ENCODE results near the gene SARDH. TPM values are rescaled to one million over a fixed set of nuclear protein-coding genes. Genes with fewer than 3 reads are reported as not detected.

SARDH gene
- 1 to 10 TPM in 2 of 4 donors, under 1 TPM in 1, not detected in 1; 0.62 to 2.3 (median 1.2) TPM for total RNA-seq

- Histone ChIP-seq H3K27me3 (no peaks in the 10 kb centered on the region), H3K9me3 (no peaks in the 10 kb centered on the region), H3K4me3 (peak within 1 kb of the TSS; percentile 29 to 48), H3K27ac (no peak within 1 kb of the TSS), H3K4me1 (peaks cover 0 to 18% (median 0%) of the 10 kb centered on the region in 3 donors), H3K36me3 (no peaks in the 10 kb centered on the region)
- ATAC-seq, result peak; percentile 60
- TF ChIP-seq POLR2AphosphoS5 (IDR thresholded peaks at IDR 0.05) (no peak), CTCF (IDR thresholded peaks at IDR 0.05) (no peak), EP300 (IDR thresholded peaks at IDR 0.05) (no peak), POLR2A (IDR thresholded peaks at IDR 0.05) (no peak)
- WGBS, 2 donors (ENCODE audit: low coverage in 1 of 2), result 90% methylated on average over 2 of the region's 25 CpGs; no CpG with 5 or more reads in 1 of the 2 donors
Observed at GRCh38 chr9:133737774-133738639, at the start of gene SARDH. TSS of gene SARDH (minus strand) at chr9:133738352. CDS start at chr9:133734173, 4,179 bp downstream.

GRCh38 chr9:133787754-133788025 is 49.5 kb upstream of the SARDH start:
- no peak for ATAC-seq
- TF ChIP-seq EP300 (IDR thresholded peaks at IDR 0.05) (no peak), CTCF (IDR thresholded peaks at IDR 0.05) (no peak), POLR2AphosphoS5 (IDR thresholded peaks at IDR 0.05) (no peak), POLR2A (IDR thresholded peaks at IDR 0.05) (no peak)
- Histone ChIP-seq H3K27ac (no peak overlapping the region), H3K27me3 (no peaks in the 10 kb centered on the region), H3K36me3 (peaks cover 0 to 68% of the 10 kb centered on the region in 2 donors), H3K4me3 (no peak overlapping the region), H3K4me1 (peaks cover 0 to 32% (median 10%) of the 10 kb centered on the region in 3 donors), H3K9me3 (no peaks in the 10 kb centered on the region)
- WGBS, 2 donors (ENCODE audit: low coverage in 1 of 2), result no CpG with 5 or more reads among the region's 5 CpGs

GRCh38 chr9:133786907-133787753 is 49.0 kb upstream of the SARDH start:
- ATAC-seq, result no peak

GRCh38 chr9:133786371-133786753 is 48.2 kb upstream of the SARDH start:
- 100% methylated on average over 1 of the region's 11 CpGs; no CpG with 5 or more reads in 1 of the 2 donors for WGBS, 2 donors (ENCODE audit: low coverage in 1 of 2)

More at GRCh38 chr9:133786907-133787753, 49.0 kb upstream of the SARDH start:
- Histone ChIP-seq H3K4me3 (no peak overlapping the region), H3K4me1 (peaks cover 0 to 31% (median 10%) of the 10 kb centered on the region in 3 donors), H3K27me3 (no peaks in the 10 kb centered on the region), H3K36me3 (peaks cover 0 to 70% of the 10 kb centered on the region in 2 donors), H3K9me3 (no peaks in the 10 kb centered on the region), H3K27ac (no peak overlapping the region)
- no peak for TF ChIP-seq CTCF (IDR thresholded peaks at IDR 0.05)
- TF ChIP-seq EP300 (IDR thresholded peaks at IDR 0.05), result no peak
- TF ChIP-seq POLR2A (IDR thresholded peaks at IDR 0.05), result no peak
- TF ChIP-seq POLR2AphosphoS5 (IDR thresholded peaks at IDR 0.05), result no peak
- WGBS, 2 donors (ENCODE audit: low coverage in 1 of 2), result 87 to 90% methylated on average over 4 to 9 of the region's 17 CpGs

More at GRCh38 chr9:133786371-133786753, 48.2 kb upstream of the SARDH start:
- ATAC-seq, result no peak
- no peak overlapping the region for H3K4me3 ChIP-seq
- H3K9me3 ChIP-seq, result no peaks in the 10 kb centered on the region
- TF ChIP-seq CTCF (IDR thresholded peaks at IDR 0.05) (no peak), POLR2AphosphoS5 (IDR thresholded peaks at IDR 0.05) (no peak), EP300 (IDR thresholded peaks at IDR 0.05) (no peak), POLR2A (IDR thresholded peaks at IDR 0.05) (no peak)
- peaks cover 0 to 31% (median 10%) of the 10 kb centered on the region in 3 donors for H3K4me1 ChIP-seq
- no peaks in the 10 kb centered on the region for H3K27me3 ChIP-seq
- no peak overlapping the region for H3K27ac ChIP-seq
- H3K36me3 ChIP-seq, result peaks cover 0 to 65% of the 10 kb centered on the region in 2 donors
